Measurements from ENCODE around the gene GSTO1. TPM values are rescaled to one million over a fixed set of nuclear protein-coding genes. Genes with fewer than 3 reads are reported as not detected.

GSTO1 gene
- total and polyA plus RNA-seq, 2 donors (not counting 1 experiment from before 2014, with no cell fraction given): 151 to 249 TPM

DNA sequence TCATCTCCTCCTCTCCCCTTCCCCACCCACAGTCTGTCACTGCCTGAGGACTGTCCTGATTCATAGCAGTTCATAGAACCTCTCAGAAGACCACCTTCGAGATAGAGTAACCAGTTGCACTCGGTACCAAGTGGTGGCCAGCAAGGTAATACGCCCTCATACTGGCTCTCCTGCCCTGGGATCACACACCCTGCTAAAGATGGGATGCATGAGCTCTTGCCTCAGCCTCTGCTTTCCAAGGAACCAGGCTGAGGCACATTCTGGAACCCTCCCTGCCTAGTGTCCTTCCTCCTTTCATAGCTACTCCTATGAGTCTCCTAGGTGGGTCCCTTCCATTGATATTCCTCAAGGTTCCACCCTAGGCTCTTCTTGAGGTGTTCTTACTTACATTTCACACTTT, 38.1 kb upstream of the GSTO1 start:
- Histone ChIP-seq H3K4me1 (ENCODE audit: control insufficient read depth, extremely low read depth, insufficient read depth, low read length) (no peaks in the 10 kb centered on the region), H3K9me3 (ENCODE audit: control insufficient read depth, insufficient read depth, low read depth, low read length) (no peaks in the 10 kb centered on the region), H3K27me3 (ENCODE audit: control insufficient read depth, insufficient read depth, low read length) (peaks cover 22% of the 10 kb centered on the region), H3K36me3 (ENCODE audit: control insufficient read depth, insufficient read depth, low read length) (no peaks in the 10 kb centered on the region), H2AFZ (ENCODE audit: low read length) (no peak overlapping the region), H4K20me1 (ENCODE audit: control insufficient read depth, extremely low read depth, insufficient read depth, low read length) (no peaks in the 10 kb centered on the region), H3K4me2 (ENCODE audit: extremely low read depth, insufficient read depth, low read length) (no peak overlapping the region), H3K9ac (ENCODE audit: insufficient read depth, low read length) (no peak overlapping the region), H3K79me2 (ENCODE audit: control insufficient read depth, insufficient read depth, low read length) (no peaks in the 10 kb centered on the region), H3K27ac (ENCODE audit: insufficient read depth, low read length) (no peak overlapping the region), H3K4me3 (replicated peaks in 1 of 4; ENCODE audit: control extremely low read depth in 1 of 4, insufficient read depth in 1 of 4, low read depth in 3 of 4, low read length in 4 of 4) (no peak overlapping the region)
- DNase-seq (ENCODE audit: low read depth in 2 of 2): no peak
- no peak for TF ChIP-seq EZH2 (IDR thresholded peaks at IDR 0.05; ENCODE audit: low read length, missing control alignments)
- TF ChIP-seq, protein P1, sequence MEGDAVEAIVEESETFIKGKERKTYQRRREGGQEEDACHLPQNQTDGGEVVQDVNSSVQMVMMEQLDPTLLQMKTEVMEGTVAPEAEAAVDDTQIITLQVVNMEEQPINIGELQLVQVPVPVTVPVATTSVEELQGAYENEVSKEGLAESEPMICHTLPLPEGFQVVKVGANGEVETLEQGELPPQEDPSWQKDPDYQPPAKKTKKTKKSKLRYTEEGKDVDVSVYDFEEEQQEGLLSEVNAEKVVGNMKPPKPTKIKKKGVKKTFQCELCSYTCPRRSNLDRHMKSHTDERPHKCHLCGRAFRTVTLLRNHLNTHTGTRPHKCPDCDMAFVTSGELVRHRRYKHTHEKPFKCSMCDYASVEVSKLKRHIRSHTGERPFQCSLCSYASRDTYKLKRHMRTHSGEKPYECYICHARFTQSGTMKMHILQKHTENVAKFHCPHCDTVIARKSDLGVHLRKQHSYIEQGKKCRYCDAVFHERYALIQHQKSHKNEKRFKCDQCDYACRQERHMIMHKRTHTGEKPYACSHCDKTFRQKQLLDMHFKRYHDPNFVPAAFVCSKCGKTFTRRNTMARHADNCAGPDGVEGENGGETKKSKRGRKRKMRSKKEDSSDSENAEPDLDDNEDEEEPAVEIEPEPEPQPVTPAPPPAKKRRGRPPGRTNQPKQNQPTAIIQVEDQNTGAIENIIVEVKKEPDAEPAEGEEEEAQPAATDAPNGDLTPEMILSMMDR (conservative IDR thresholded peaks at IDR 0.05 in 1 of 2, IDR thresholded peaks at IDR 0.05 in 1 of 2; ENCODE audit: low read depth in 1 of 2, low read length in 2 of 2): no peak

DNA sequence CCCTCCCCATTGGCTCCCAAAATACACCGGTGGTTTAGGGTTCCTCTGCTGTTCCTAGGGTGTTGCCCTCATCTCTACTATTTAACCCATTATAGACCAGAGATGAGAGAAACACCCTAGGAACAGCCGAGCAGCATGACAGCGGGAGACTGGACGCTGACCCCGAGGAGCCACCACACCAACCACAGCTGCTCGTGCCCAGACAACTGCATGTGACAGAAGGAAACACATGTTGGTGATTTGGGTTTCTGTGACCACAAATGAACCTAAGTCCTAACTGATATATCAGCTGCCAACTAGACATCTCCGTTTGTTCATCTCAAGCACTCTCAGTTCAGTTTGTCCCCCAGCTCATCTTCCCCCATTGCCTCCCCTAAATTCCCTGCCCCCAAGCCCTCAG, 35.9 kb upstream of the GSTO1 start:
- no peaks in the 10 kb centered on the region for H3K4me1 ChIP-seq (ENCODE audit: control insufficient read depth, extremely low read depth, insufficient read depth, low read length)
- H3K9ac ChIP-seq (ENCODE audit: insufficient read depth, low read length): no peak overlapping the region

DNA sequence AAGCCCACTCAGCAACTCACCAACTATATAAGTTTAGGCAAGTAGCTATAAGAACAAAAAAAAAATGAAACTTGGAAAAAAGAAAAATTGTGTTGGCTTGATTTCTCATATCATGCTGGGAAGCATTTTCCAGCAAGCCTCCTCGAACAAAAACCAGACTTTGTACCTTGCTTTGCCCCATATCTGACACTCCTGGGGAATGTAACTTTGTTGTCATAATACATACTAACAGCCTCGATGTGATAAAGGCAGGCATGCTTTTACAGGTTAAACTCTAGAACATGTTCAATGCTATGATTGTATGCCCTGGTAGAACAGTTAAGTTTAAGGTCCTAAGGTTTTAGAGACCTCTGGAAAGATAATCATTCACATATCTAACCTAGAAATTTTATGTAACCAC, 34.2 kb upstream of the GSTO1 start:
- Histone ChIP-seq H3K4me3 (replicated peaks in 1 of 4; ENCODE audit: control extremely low read depth in 1 of 4, insufficient read depth in 1 of 4, low read depth in 3 of 4, low read length in 4 of 4) (no peak overlapping the region), H4K20me1 (ENCODE audit: control insufficient read depth, extremely low read depth, insufficient read depth, low read length) (no peaks in the 10 kb centered on the region), H3K27me3 (ENCODE audit: control insufficient read depth, insufficient read depth, low read length) (peaks cover 22% of the 10 kb centered on the region), H3K4me1 (ENCODE audit: control insufficient read depth, extremely low read depth, insufficient read depth, low read length) (no peaks in the 10 kb centered on the region), H3K27ac (ENCODE audit: insufficient read depth, low read length) (no peak overlapping the region), H3K79me2 (ENCODE audit: control insufficient read depth, insufficient read depth, low read length) (no peaks in the 10 kb centered on the region), H3K36me3 (ENCODE audit: control insufficient read depth, insufficient read depth, low read length) (no peaks in the 10 kb centered on the region), H3K9ac (ENCODE audit: insufficient read depth, low read length) (no peak overlapping the region), H2AFZ (ENCODE audit: low read length) (no peak overlapping the region), H3K9me3 (ENCODE audit: control insufficient read depth, insufficient read depth, low read depth, low read length) (no peaks in the 10 kb centered on the region), H3K4me2 (ENCODE audit: extremely low read depth, insufficient read depth, low read length) (no peak overlapping the region)
- no peak for DNase-seq (ENCODE audit: low read depth in 2 of 2)
- TF ChIP-seq EZH2 (IDR thresholded peaks at IDR 0.05; ENCODE audit: low read length, missing control alignments): no peak
- TF ChIP-seq, protein P1 (conservative IDR thresholded peaks at IDR 0.05 in 1 of 2, IDR thresholded peaks at IDR 0.05 in 1 of 2; ENCODE audit: low read depth in 1 of 2, low read length in 2 of 2): no peak

More for the DNA sequence above, 35.9 kb upstream of the GSTO1 start:
- no peak for TF ChIP-seq EZH2 (IDR thresholded peaks at IDR 0.05; ENCODE audit: low read length, missing control alignments)
- Histone ChIP-seq H3K27ac (ENCODE audit: insufficient read depth, low read length) (no peak overlapping the region), H2AFZ (ENCODE audit: low read length) (no peak overlapping the region), H3K36me3 (ENCODE audit: control insufficient read depth, insufficient read depth, low read length) (no peaks in the 10 kb centered on the region), H3K79me2 (ENCODE audit: control insufficient read depth, insufficient read depth, low read length) (no peaks in the 10 kb centered on the region), H3K4me3 (replicated peaks in 1 of 4; ENCODE audit: control extremely low read depth in 1 of 4, insufficient read depth in 1 of 4, low read depth in 3 of 4, low read length in 4 of 4) (no peak overlapping the region), H3K27me3 (ENCODE audit: control insufficient read depth, insufficient read depth, low read length) (peaks cover 22% of the 10 kb centered on the region), H3K4me2 (ENCODE audit: extremely low read depth, insufficient read depth, low read length) (no peak overlapping the region), H3K9me3 (ENCODE audit: control insufficient read depth, insufficient read depth, low read depth, low read length) (no peaks in the 10 kb centered on the region), H4K20me1 (ENCODE audit: control insufficient read depth, extremely low read depth, insufficient read depth, low read length) (no peaks in the 10 kb centered on the region)
- DNase-seq (ENCODE audit: low read depth in 2 of 2): no peak
